A673 (cell line): ENCODE data around the gene STING1. TPM values are rescaled to one million over a fixed set of nuclear protein-coding genes. Genes with fewer than 3 reads are reported as not detected.

ENCODE experiments used
- BruUV-seq: library from RNA; stranded (reverse); fragments of 400-500 nt; replicated peaks from 2 replicates; lab custom pipeline; 2021; lab: Mats Ljungman, UMichigan
- CTCF ChIA-PET: fragments of 300-600 bp; sonication (Branson Sonifier 250); formaldehyde crosslinking; loops from one replicate; lab custom pipeline; 2022; ENCODE audit warnings: antibody characterized with exemption; lab: Charles Lee
- POLR2A ChIA-PET: fragments of 300-600 bp; sonication (Branson Sonifier 250); formaldehyde crosslinking; loops from one replicate; lab custom pipeline; 2022; ENCODE audit warnings: antibody characterized with exemption; ENCODE audit not compliant: low non-redundant PET; lab: Charles Lee
- DNase-seq: peaks from one replicate; pipeline ENCODE4 v3.0.0-alpha.2; 2015; ENCODE audit warnings: low spot score
- H3K27ac ChIP-seq: fragments of 200-600 bp; sonication (generic); 2 replicates; pipeline ENCODE4 v1.5.1; 2016; ENCODE audit warnings: mixed run types, low read depth, mild to moderate bottlenecking, mixed read lengths, antibody characterized with exemption, low read length; ENCODE audit not compliant: poor library complexity, severe bottlenecking
- H3K27me3 ChIP-seq: fragments of 200-600 bp; sonication (generic); replicated peaks from 2 replicates; pipeline ENCODE4 v1.6.1; 2017; ENCODE audit warnings: mixed run types, low read depth, mild to moderate bottlenecking, mixed read lengths, antibody characterized with exemption, low read length; ENCODE audit not compliant: insufficient read depth, poor library complexity
- H3K36me3 ChIP-seq: fragments of 200-600 bp; sonication (generic); 2 replicates; pipeline ENCODE4 v1.6.1; 2016; ENCODE audit warnings: mixed run types, mild to moderate bottlenecking, mixed read lengths, antibody characterized with exemption, low read length; ENCODE audit not compliant: insufficient read depth, poor library complexity, severe bottlenecking
- H3K4me1 ChIP-seq: fragments of 200-600 bp; sonication (generic); 2 replicates; pipeline ENCODE4 v1.6.1; 2017; ENCODE audit warnings: mixed run types, mild to moderate bottlenecking, mixed read lengths, antibody characterized with exemption, low read length; ENCODE audit not compliant: insufficient read depth, poor library complexity, severe bottlenecking
- H3K4me3 ChIP-seq: fragments of 200-600 bp; sonication (generic); 2 replicates; pipeline ENCODE4 v1.5.1; 2016; ENCODE audit warnings: low read depth, mixed run types, mild to moderate bottlenecking, mixed read lengths, low read length; ENCODE audit not compliant: poor library complexity, severe bottlenecking
- H3K9me3 ChIP-seq: fragments of 200-600 bp; sonication (generic); 2 replicates; pipeline ENCODE4 v1.6.1; 2016; ENCODE audit warnings: mixed run types, low read depth, mild to moderate bottlenecking, mixed read lengths, antibody characterized with exemption, low read length; ENCODE audit not compliant: poor library complexity, severe bottlenecking
- CTCF ChIP-seq: fragments of 300-800, 200-600 bp; sonication (generic); conservative IDR thresholded peaks from 2 replicates; pipeline ENCODE4 v1.5.1; 2017; ENCODE audit warnings: low read depth, mild to moderate bottlenecking, antibody characterized with exemption, low read length, moderate library complexity, mixed read lengths
- EZH2 ChIP-seq: fragments of 200-600 bp; sonication (generic); IDR thresholded peaks from 2 replicates; pipeline ENCODE4 v1.6.1; 2017; ENCODE audit warnings: borderline replicate concordance, low read depth, mild to moderate bottlenecking, mixed read lengths, antibody characterized with exemption, low read length; ENCODE audit not compliant: poor library complexity, severe bottlenecking
- intact Hi-C: fragments of 100-400 bp; cut with micrococcal nuclease; formaldehyde crosslinking; loops from one replicate; pipeline ENCODE4 v1.10.0; 2022; ENCODE audit not compliant: unreplicated experiment
- total RNA-seq: library from RNA; stranded (reverse); gene quantifications from 2 replicates; pipeline ENCODE4 v1.2.3, GENCODE V29; 2021

STING1 gene
- total RNA-seq, 1 experiment from 2014 or later: 30.7 TPM

GRCh38 chr5:139458580-139459407, 23.8 kb downstream of the STING1 start:
- H3K36me3 ChIP-seq: no peaks in the 10 kb centered on the region
- peaks cover 9% of the 10 kb centered on the region for H3K4me1 ChIP-seq
- no peak for DNase-seq
- H3K4me3 ChIP-seq: no peak overlapping the region
- H3K9me3 ChIP-seq: no peaks in the 10 kb centered on the region
- H3K27me3 ChIP-seq: no peaks in the 10 kb centered on the region
- no peak for TF ChIP-seq EZH2
- H3K27ac ChIP-seq: no peak overlapping the region
- BruUV-seq: no TSS peak
- intact Hi-C loops: no loop called here
- ChIA-PET POLR2A (no interaction called here), CTCF (no interaction called here)

- TF ChIP-seq EZH2 (no peak), CTCF (no peak)
- Histone ChIP-seq H3K36me3 (no peaks in the 10 kb centered on the region), H3K4me3 (no peak overlapping the region), H3K4me1 (peaks cover 6% of the 10 kb centered on the region), H3K9me3 (no peaks in the 10 kb centered on the region), H3K27me3 (no peaks in the 10 kb centered on the region), H3K27ac (no peak overlapping the region)
- no peak for DNase-seq
- BruUV-seq: no TSS peak
- CTCF ChIA-PET: interaction anchor here (0.7 kb wide), 1 partner anchor 171 kb away, joined by 4 read pairs; no protein-coding TSS in a partner anchor
- intact Hi-C loops: no loop called here
- POLR2A ChIA-PET: no interaction called here
These were observed 24.8 kb downstream of the STING1 start for GRCh38 chr5:139457653-139458306.

- Histone ChIP-seq H3K27ac (no peak overlapping the region), H3K4me1 (peaks cover under 1% of the 10 kb centered on the region), H3K27me3 (no peaks in the 10 kb centered on the region), H3K9me3 (no peaks in the 10 kb centered on the region), H3K4me3 (no peak overlapping the region), H3K36me3 (no peaks in the 10 kb centered on the region)
- no peak for DNase-seq
- TF ChIP-seq EZH2: no peak
- no peak for TF ChIP-seq CTCF
- ChIA-PET POLR2A (interaction anchor here (0.6 kb wide), 1 partner anchor 17 kb away, joined by 3 read pairs; no protein-coding TSS in a partner anchor), CTCF (no interaction called here)
- no TSS peak for BruUV-seq
- intact Hi-C loops: no loop called here
These were observed 25.3 kb downstream of the STING1 start for GRCh38 chr5:139457241-139457640.
